ENCODE data around the gene EDAR.

Gene EDAR

GRCh38 chr2:108940156-108940555, 48.9 kb downstream of the EDAR start:
- no peak for DNase-seq (ENCODE audit: low spot score)

- DNase-seq (ENCODE audit: low spot score): no peak
Measured at GRCh38 chr2:108938077-108938710, 50.8 kb downstream of the EDAR start.

GRCh38 chr2:108937367-108938017, 51.5 kb downstream of the EDAR start:
- DNase-seq (ENCODE audit: low spot score): no peak

GRCh38 chr2:108936866-108937265, 52.2 kb downstream of the EDAR start:
- DNase-seq (ENCODE audit: low spot score): no peak

GRCh38 chr2:108936076-108936864, 52.8 kb downstream of the EDAR start:
- DNase-seq (ENCODE audit: low spot score): no peak

- no peak for DNase-seq (ENCODE audit: low spot score)
Measured at GRCh38 chr2:108935271-108935741, 53.7 kb downstream of the EDAR start.

- DNase-seq (ENCODE audit: low spot score): no peak
Measured at GRCh38 chr2:108934583-108935245, 54.3 kb downstream of the EDAR start.

- DNase-seq (ENCODE audit: low spot score): no peak
Measured at GRCh38 chr2:108934151-108934550, 54.9 kb downstream of the EDAR start.

GRCh38 chr2:108933691-108934117, 55.3 kb downstream of the EDAR start:
- no peak for DNase-seq (ENCODE audit: low spot score)

GRCh38 chr2:108932736-108933332, 56.2 kb downstream of the EDAR start:
- no peak for DNase-seq (ENCODE audit: low spot score)

GRCh38 chr2:108931372-108931771, 57.6 kb downstream of the EDAR start:
- no peak for DNase-seq (ENCODE audit: low spot score)

GRCh38 chr2:108929807-108930425, 59.1 kb downstream of the EDAR start:
- DNase-seq (ENCODE audit: low spot score): no peak

GRCh38 chr2:108928660-108929377, 60.2 kb downstream of the EDAR start:
- DNase-seq (ENCODE audit: low spot score): no peak

- peak; percentile 50 for DNase-seq (ENCODE audit: low spot score)
Measured at GRCh38 chr2:108927936-108928659, 60.9 kb downstream of the EDAR start.

GRCh38 chr2:108927405-108927804, 61.6 kb downstream of the EDAR start:
- DNase-seq (ENCODE audit: low spot score): no peak

- no peak for DNase-seq (ENCODE audit: low spot score)
Measured at GRCh38 chr2:108926561-108927380, 62.2 kb downstream of the EDAR start.

- DNase-seq (ENCODE audit: low spot score): no peak
Measured at GRCh38 chr2:108925735-108926134, 63.3 kb downstream of the EDAR start.

GRCh38 chr2:108925286-108925685, 63.7 kb downstream of the EDAR start:
- DNase-seq (ENCODE audit: low spot score): no peak

GRCh38 chr2:108924580-108925251, 64.3 kb downstream of the EDAR start:
- DNase-seq (ENCODE audit: low spot score): no peak

Data from germinal center (tissue), 1 donor.